A549 (cell line): Measurements from ENCODE around the gene TMEM151A. TPM values are rescaled to one million over a fixed set of nuclear protein-coding genes. Genes with fewer than 3 reads are reported as not detected.
A peak's percentile ranks its signal among the peaks of the same experiment; 100 is the strongest.

Source experiments
- ATAC-seq, 2 experiments: fragments of 200-7000 bp in 1 of 2; fragments of >200 bp in 1 of 2; cut with Nextera tagmentation in 1 of 2; cut with Tn5 transposase in 1 of 2; 3 replicates each; pipeline versions ENCODE4 v1.8.0 to v1.9.1; 2018 to 2020; ENCODE audit warnings: mild to moderate bottlenecking in 1 of 2, moderate library complexity in 1 of 2
- CTCF ChIA-PET: fragments of 300-600 bp; sonication (Branson Sonifier 250); formaldehyde crosslinking; extraction: SDS; loops from one replicate; lab custom pipeline; 2021; ENCODE audit warnings: antibody characterized with exemption, inconsistent platforms; lab: Yijun Ruan, JAX
- POLR2A ChIA-PET: fragments of 350-600 bp; formaldehyde crosslinking; extraction: SDS; loops from one replicate; lab custom pipeline; 2021; ENCODE audit warnings: antibody characterized with exemption, inconsistent platforms; lab: Yijun Ruan, JAX
- DNase-seq, 2 experiments: peaks; one replicate each; pipeline versions ENCODE4 v3.0.0 to v3.0.0-alpha.2; 2011 to 2016; ENCODE audit warnings: low read depth in 1 of 2, low spot score in 1 of 2
- FAIRE-seq: peaks from 2 replicates; lab custom pipeline; 2011; peaks lifted over from hg19 to GRCh38; lab: Jason Lieb, UNC
- H3K27ac ChIP-seq, 2 experiments: fragments of >200 bp; sonication (Bioruptor Twin); formaldehyde crosslinking; 3 replicates each; pipeline ENCODE4 v1.5.1; 2016 to 2017
- H3K4me1 ChIP-seq: fragments of >200 bp; sonication (Bioruptor Twin); formaldehyde crosslinking; 3 replicates; pipeline ENCODE4 v1.6.1; 2016
- H3K4me2 ChIP-seq: fragments of >200 bp; sonication (Bioruptor Twin); formaldehyde crosslinking; 3 replicates; pipeline ENCODE4 v1.6.1; 2016
- H3K4me3 ChIP-seq: fragments of >200 bp; sonication (Bioruptor Twin); formaldehyde crosslinking; 3 replicates; pipeline ENCODE4 v1.5.1; 2016
- H3K9me3 ChIP-seq: fragments of >200 bp; sonication (Bioruptor Twin); formaldehyde crosslinking; 3 replicates; pipeline ENCODE4 v1.6.1; 2016
- CBX2 ChIP-seq: fragments of 200-600 bp; sonication (generic); IDR thresholded peaks from 2 replicates; pipeline ENCODE4 v1.6.1; 2016; ENCODE audit warnings: low read depth, mild to moderate bottlenecking, borderline replicate concordance
- CEBPB ChIP-seq, 2 experiments: fragments of >200 bp in 1 of 2; sonication (Bioruptor Twin) in 1 of 2; formaldehyde crosslinking in 1 of 2; IDR thresholded peaks; 2 replicates each; pipeline ENCODE4 v1.6.1; 2012 to 2016
- E2F6 ChIP-seq: IDR thresholded peaks from 2 replicates; pipeline ENCODE4 v1.6.1; 2012; ENCODE audit warnings: low read depth, borderline replicate concordance
- FOSL2 ChIP-seq, 2 experiments: fragments of 450-650 bp in 1 of 2; fragments of >200 bp in 1 of 2; sonication (Bioruptor Twin) in 1 of 2; formaldehyde crosslinking; IDR thresholded peaks; 2 replicates each; pipeline versions ENCODE4 v1.5.0 to v1.6.1; 2016 to 2020; ENCODE audit warnings: mild to moderate bottlenecking in 1 of 2, moderate library complexity in 1 of 2
- KDM1A ChIP-seq: fragments of 200-600 bp; sonication (generic); IDR thresholded peaks from 2 replicates; pipeline ENCODE4 v1.6.1; 2016; ENCODE audit warnings: low read depth, mild to moderate bottlenecking
- KDM5A ChIP-seq: fragments of 200-600 bp; sonication (generic); IDR thresholded peaks from 2 replicates; pipeline ENCODE4 v1.6.1; 2016; ENCODE audit warnings: antibody characterized with exemption, mild to moderate bottlenecking
- NR3C1 ChIP-seq: fragments of >200 bp; sonication (Bioruptor Twin); formaldehyde crosslinking; IDR thresholded peaks from 3 replicates; pipeline ENCODE4 v1.6.1; 2017
- REST ChIP-seq: fragments of 200-600 bp; sonication (generic); IDR thresholded peaks from 2 replicates; pipeline ENCODE4 v1.6.1; 2016; ENCODE audit warnings: antibody characterized with exemption, mild to moderate bottlenecking, moderate library complexity
- TFCP2L1 ChIP-seq: fragments of 250-450 bp; sonication (Bioruptor Pico); IDR thresholded peaks from 2 replicates; pipeline ENCODE4 v1.5.0; 2021; ENCODE audit warnings: mild to moderate bottlenecking
- ZSCAN20 ChIP-seq: fragments of 250-450 bp; sonication (Bioruptor Pico); IDR thresholded peaks from 2 replicates; pipeline ENCODE4 v1.8.0; 2022; ENCODE audit warnings: mild to moderate bottlenecking, moderate library complexity
- WGBS: methylation state at CpG from one replicate; pipeline ENCODE4 v1.1.6; 2017; ENCODE audit errors: missing lambda C conversion rate; 5-methylcytosine and 5-hydroxymethylcytosine counted together
- polyA plus RNA-seq, 4 experiments: library from polyadenylated mRNA; depleted of rRNA in 3 of 4; stranded (reverse); fragments of >200 nt; fragmentation: RNase III in 1 of 4; extraction: RNeasy Plus Mini Kit Qiagen cat#74134 plus additional on column Dnase treatment in 1 of 4; gene quantifications; 2 replicates in 3 of 4; 3 replicates in 1 of 4; pipeline ENCODE4 v1.2.3, GENCODE V29; 2011 to 2017
- TF ChIP-seq, protein P1 (sequence below): fragments of 450-650 bp; IDR thresholded peaks from 2 replicates; pipeline ENCODE4 v1.6.1; 2014; ENCODE audit warnings: antibody characterized with exemption

TMEM151A gene
- polyA plus RNA-seq, 2 of the 4 experiments (the other 2 are of a cell fraction): 0.44 to 1.8 TPM

GRCh38 chr11:66336234-66337102 is 44.8 kb downstream of the TMEM151A start, which contains the start of gene RIN1 (continued):
- no peak for TF ChIP-seq REST
- TF ChIP-seq, protein P1, sequence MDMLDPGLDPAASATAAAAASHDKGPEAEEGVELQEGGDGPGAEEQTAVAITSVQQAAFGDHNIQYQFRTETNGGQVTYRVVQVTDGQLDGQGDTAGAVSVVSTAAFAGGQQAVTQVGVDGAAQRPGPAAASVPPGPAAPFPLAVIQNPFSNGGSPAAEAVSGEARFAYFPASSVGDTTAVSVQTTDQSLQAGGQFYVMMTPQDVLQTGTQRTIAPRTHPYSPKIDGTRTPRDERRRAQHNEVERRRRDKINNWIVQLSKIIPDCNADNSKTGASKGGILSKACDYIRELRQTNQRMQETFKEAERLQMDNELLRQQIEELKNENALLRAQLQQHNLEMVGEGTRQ: peak; percentile 11; the same call in 1 of the 2 replicates
- TF ChIP-seq CEBPB (IDR thresholded peaks at IDR 0.05): peak in 1 of 2 experiments; percentile 8; a peak in 1 of 4 replicates
- TF ChIP-seq KDM1A: no peak
- TF ChIP-seq E2F6: peak; percentile 53; the same call in 1 of the 2 replicates
- TF ChIP-seq, all 56 proteins: peak for 12

DNA sequence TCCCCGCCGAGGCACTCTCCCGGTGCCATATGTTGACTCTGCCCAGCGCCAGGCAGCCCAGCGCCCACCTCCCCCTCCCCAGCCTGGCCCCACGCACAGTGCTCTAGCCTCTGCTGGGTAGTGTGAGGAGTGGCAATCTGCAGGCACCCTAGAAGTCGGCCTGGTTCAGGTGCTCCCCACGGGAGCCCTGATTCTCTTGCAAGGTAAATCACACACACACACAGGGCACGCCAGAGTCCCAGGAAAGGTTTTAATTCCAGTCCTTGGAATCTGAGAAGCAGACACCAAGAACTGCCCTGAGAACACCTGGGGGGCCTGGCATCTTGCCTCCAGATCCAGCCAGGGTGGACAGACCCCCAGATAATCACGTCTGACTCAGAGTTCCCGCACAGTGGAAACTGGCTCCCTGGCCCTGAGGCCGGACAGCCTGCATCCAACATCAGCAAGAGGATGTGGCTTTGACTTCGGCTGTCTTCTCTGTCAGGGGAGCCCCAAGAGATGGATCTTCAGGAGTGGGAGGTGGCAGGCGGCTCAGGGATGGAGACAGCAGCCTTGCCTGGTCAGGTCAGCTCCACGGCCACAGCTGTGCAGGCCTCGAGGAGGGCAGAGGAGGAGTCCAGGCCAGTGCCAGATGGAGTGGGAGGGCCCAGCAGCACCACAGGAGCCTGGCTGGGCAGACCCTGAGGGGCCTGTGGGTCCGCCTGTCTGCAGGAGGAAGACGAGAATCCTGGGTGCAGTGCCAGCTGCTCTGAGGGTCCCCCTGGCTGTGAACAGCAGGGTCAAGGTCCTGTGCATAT is 45.6 kb downstream of the TMEM151A start:
- Histone ChIP-seq H3K4me2 (peak overlapping the region; percentile 92), H3K27ac (peak overlapping the region; percentile 83 to 97), H3K9me3 (no peaks in the 10 kb centered on the region), H3K4me3 (no peak overlapping the region), H3K4me1 (peaks cover 26% of the 10 kb centered on the region)
- ChIA-PET CTCF (interaction anchor here (0.7 to 8.7 kb wide), 9 partner anchors 7 to 79 kb away, joined by 3 to 247 read pairs (median 6); partner anchors contain the start of gene CD248), POLR2A (interaction anchor here (0.8 to 3.5 kb wide), 2 partner anchors 25 kb away, joined by 3 to 42 read pairs; no protein-coding TSS in a partner anchor)
- TF ChIP-seq TFCP2L1 (CRISPR knock-in tag) (no peak), ZSCAN20 (CRISPR knock-in tag) (no peak), CBX2 (no peak), NR3C1 (no peak), FOSL2 (IDR thresholded peaks at IDR 0.05) (no peak), FOSL2 (CRISPR knock-in tag; IDR thresholded peaks at IDR 0.05) (no peak), KDM5A (no peak)
- TF ChIP-seq, protein P1: no peak
- 56% methylated on average over 17 of the region's 18 CpGs for WGBS
- no peak for DNase-seq
- no peak for ATAC-seq
- FAIRE-seq: no peak
